OCI-LY3 (cell line): ENCODE measurements around the gene CRY1.
"Not testable (repeated sequence)": the region's sequence is repeated elsewhere in the genome, so short reads cannot be mapped to it uniquely, and the experiment has no call there.

ENCODE experiments used
- H2AFZ ChIP-seq: fragments of 200-600, 300-600 bp; shearing (Covaris generic); 2 replicates; pipeline ENCODE4 v1.6.0; 2014; ENCODE audit warnings: antibody characterized with exemption, low read depth, low read length
- H3K27ac ChIP-seq: fragments of 200-600, 300-600 bp; sonication (generic); 2 replicates; pipeline ENCODE4 v1.5.1; 2014; ENCODE audit warnings: mild to moderate bottlenecking, low read length, moderate library complexity, mixed read lengths
- H3K27me3 ChIP-seq: fragments of 200-600, 300-600 bp; sonication (generic); 2 replicates; pipeline ENCODE4 v1.6.1; 2014; ENCODE audit warnings: low read depth, low read length, mixed read lengths
- H3K36me3 ChIP-seq: fragments of 200-600, 300-600 bp; sonication (generic); replicated peaks from 2 replicates; pipeline ENCODE3; 2014; ENCODE audit warnings: low read depth, low read length, mixed read lengths
- H3K4me1 ChIP-seq: fragments of 300-600, 200-600 bp; sonication (generic); 2 replicates; pipeline ENCODE4 v1.6.1; 2014; ENCODE audit warnings: low read length, mixed read lengths
- H3K4me2 ChIP-seq: fragments of 200-600, 300-600 bp; sonication (generic); 2 replicates; pipeline ENCODE4 v1.6.1; 2014; ENCODE audit warnings: low read length, mixed read lengths
- H3K4me3 ChIP-seq: fragments of 300-600, 200-600 bp; sonication (generic); 2 replicates; pipeline ENCODE4 v1.5.1; 2014; ENCODE audit warnings: antibody characterized with exemption, mild to moderate bottlenecking, low read length, moderate library complexity
- H3K79me2 ChIP-seq: fragments of 300-600, 200-600 bp; shearing (Covaris generic); 2 replicates; pipeline ENCODE4 v1.6.1; 2014; ENCODE audit warnings: mild to moderate bottlenecking, low read length, mixed read lengths
- H3K9ac ChIP-seq: fragments of 300-600, 200-600 bp; shearing (Covaris generic); 2 replicates; pipeline ENCODE4 v1.6.0; 2014; ENCODE audit warnings: mild to moderate bottlenecking, low read length, moderate library complexity
- H3K9me3 ChIP-seq: fragments of 200-600, 300-600 bp; shearing (Covaris generic); 2 replicates; pipeline ENCODE4 v1.6.1; 2014; ENCODE audit warnings: low read length, mixed read lengths; ENCODE audit not compliant: insufficient read depth
- H4K20me1 ChIP-seq: fragments of 200-600, 300-600 bp; sonication (generic); 2 replicates; pipeline ENCODE4 v1.6.1; 2016; ENCODE audit warnings: low read length, mixed read lengths; ENCODE audit not compliant: insufficient read depth
- EZH2phosphoT487 ChIP-seq: fragments of 200-600 bp; shearing (Covaris generic); IDR thresholded peaks from 2 replicates; pipeline ENCODE4 v1.6.1; 2018; ENCODE audit warnings: antibody characterized with exemption, mixed run types, low read depth
- TF ChIP-seq, protein P1 (sequence below): fragments of 200-600, 300-600 bp; sonication (generic); IDR thresholded peaks from 2 replicates; pipeline ENCODE4 v1.5.1; 2014; ENCODE audit warnings: antibody characterized with exemption, low read length, low read depth

CRY1 gene

DNA sequence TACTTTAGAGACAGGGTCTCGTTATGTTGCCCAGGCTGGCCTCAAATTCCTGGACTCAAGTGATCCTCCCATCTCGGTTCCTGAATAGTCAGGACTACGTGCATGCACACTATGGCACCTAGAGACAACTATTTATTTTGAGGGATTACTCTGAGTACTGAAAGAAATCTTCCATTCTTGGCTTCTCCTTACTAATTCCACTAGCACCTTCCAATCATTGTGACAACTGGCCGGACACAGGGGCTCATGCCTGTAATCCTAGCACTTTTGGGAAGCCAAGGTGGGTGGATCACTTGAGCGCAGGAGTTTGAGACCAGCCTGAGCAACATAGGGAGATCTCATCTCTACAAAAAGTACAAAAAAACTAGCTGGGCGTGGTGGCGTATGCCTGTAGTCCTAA is 64.3 kb downstream of the CRY1 start:
- Histone ChIP-seq H3K4me2 (no peak overlapping the region), H2AFZ (no peak overlapping the region), H3K27me3 (no peaks in the 10 kb centered on the region), H4K20me1 (no peaks in the 10 kb centered on the region), H3K36me3 (no peaks in the 10 kb centered on the region), H3K4me3 (no peak overlapping the region), H3K79me2 (no peaks in the 10 kb centered on the region), H3K27ac (no peak overlapping the region), H3K4me1 (no peaks in the 10 kb centered on the region), H3K9ac (no peak overlapping the region), H3K9me3 (no peaks in the 10 kb centered on the region)
- TF ChIP-seq, protein P1, sequence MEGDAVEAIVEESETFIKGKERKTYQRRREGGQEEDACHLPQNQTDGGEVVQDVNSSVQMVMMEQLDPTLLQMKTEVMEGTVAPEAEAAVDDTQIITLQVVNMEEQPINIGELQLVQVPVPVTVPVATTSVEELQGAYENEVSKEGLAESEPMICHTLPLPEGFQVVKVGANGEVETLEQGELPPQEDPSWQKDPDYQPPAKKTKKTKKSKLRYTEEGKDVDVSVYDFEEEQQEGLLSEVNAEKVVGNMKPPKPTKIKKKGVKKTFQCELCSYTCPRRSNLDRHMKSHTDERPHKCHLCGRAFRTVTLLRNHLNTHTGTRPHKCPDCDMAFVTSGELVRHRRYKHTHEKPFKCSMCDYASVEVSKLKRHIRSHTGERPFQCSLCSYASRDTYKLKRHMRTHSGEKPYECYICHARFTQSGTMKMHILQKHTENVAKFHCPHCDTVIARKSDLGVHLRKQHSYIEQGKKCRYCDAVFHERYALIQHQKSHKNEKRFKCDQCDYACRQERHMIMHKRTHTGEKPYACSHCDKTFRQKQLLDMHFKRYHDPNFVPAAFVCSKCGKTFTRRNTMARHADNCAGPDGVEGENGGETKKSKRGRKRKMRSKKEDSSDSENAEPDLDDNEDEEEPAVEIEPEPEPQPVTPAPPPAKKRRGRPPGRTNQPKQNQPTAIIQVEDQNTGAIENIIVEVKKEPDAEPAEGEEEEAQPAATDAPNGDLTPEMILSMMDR: no peak

DNA sequence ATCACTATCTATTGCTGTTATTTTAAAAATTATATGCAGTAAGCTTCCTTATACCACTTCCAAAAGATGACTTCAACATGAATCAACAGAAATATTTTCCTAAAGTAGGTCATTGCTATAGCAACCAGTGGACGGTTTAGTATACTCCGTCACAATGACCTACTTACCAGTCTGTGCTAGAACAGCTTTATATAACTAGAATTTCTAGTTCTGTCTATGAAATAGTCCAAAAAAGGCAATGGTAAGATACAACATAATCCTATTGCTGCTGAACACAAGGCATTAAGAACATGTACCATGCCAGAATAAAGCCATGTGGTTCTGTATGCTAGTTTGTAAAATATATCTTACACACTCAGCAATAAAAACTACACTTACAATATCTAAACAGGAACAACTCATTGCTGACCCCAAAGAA is 65.7 kb downstream of the CRY1 start:
- TF ChIP-seq EZH2phosphoT487: no peak
- TF ChIP-seq, protein P1: no peak
- Histone ChIP-seq H3K27ac (no peak overlapping the region), H3K36me3 (no peaks in the 10 kb centered on the region), H3K4me1 (no peaks in the 10 kb centered on the region), H3K27me3 (peaks cover 3% of the 10 kb centered on the region), H3K9me3 (no peaks in the 10 kb centered on the region), H3K4me2 (no peak overlapping the region), H3K9ac (no peak overlapping the region), H4K20me1 (no peaks in the 10 kb centered on the region), H3K4me3 (no peak overlapping the region), H2AFZ (no peak overlapping the region), H3K79me2 (no peaks in the 10 kb centered on the region)

DNA sequence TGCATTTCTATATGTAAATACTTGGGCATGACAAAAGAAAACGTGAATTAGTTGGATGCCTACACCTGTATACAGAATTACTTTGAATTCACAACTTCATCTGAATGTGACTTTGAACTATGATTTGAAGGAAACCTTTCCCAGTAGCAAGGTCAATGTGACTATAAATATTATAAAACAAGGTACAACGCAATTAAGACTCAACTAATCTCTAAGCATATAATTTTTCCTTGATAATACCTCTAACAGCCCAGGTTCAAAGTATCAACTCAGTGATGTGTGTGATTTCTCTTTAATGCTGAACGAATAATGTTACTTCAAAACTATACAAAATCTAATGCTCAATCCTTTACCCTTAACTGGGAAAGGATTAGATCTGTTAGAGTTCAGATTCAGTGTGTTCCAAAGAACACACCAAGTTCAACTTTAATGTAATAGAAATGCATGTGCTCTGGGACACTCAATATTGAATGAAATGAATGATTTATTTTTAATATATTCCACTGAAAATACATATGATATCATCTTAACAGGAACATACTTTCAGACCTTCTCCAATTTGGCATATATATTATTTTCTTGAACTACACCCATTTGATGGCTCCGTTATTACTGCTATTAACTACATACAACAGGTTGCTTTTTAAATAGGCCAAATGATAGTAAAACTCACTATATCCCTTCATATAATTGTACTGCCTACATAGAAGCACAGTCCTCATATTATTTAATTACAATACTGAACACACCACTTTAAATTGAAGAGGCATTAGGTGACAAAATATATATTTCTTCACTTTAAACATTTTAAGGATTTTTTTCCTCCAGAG is 66.3 kb downstream of the CRY1 start:
- H3K27ac ChIP-seq: no peak overlapping the region

DNA sequence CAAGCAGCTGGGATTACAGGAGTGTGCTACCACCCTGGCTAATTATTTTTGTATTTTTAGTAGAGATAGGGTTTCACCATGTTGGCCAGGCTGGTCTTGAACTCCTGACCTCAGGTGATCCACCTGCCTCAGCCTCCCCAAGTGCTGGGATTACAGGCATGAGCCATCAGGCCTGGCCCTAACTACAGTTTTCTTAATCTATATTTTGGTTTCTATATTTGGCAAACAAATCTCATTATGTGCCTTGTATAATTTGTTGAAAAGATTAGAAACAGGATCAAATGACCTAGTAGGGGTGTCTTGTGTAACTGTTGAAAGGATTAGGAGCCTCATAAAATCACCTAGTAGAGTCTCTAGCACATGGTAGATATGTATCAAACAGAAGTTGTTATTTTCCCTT is 67.0 kb downstream of the CRY1 start:
- H3K4me3 ChIP-seq, H4K20me1 ChIP-seq, H3K4me2 ChIP-seq, H3K9ac ChIP-seq, H3K4me1 ChIP-seq, H3K36me3 ChIP-seq, H3K27me3 ChIP-seq, H2AFZ ChIP-seq, H3K27ac ChIP-seq, H3K9me3 ChIP-seq, H3K79me2 ChIP-seq: not testable (repeated sequence)

More for the DNA sequence above, 66.3 kb downstream of the CRY1 start:
- no peaks in the 10 kb centered on the region for H3K79me2 ChIP-seq
- H3K4me2 ChIP-seq: no peak overlapping the region
- H3K27me3 ChIP-seq: peaks cover 3% of the 10 kb centered on the region
- no peak overlapping the region for H3K9ac ChIP-seq
- TF ChIP-seq EZH2phosphoT487: no peak
- TF ChIP-seq, protein P1: no peak
- H3K36me3 ChIP-seq: no peaks in the 10 kb centered on the region
- no peaks in the 10 kb centered on the region for H3K4me1 ChIP-seq
- H2AFZ ChIP-seq: no peak overlapping the region
- H3K4me3 ChIP-seq: no peak overlapping the region
- H4K20me1 ChIP-seq: no peaks in the 10 kb centered on the region
- no peaks in the 10 kb centered on the region for H3K9me3 ChIP-seq
